ENCODE results near the gene DCC.

DNA sequence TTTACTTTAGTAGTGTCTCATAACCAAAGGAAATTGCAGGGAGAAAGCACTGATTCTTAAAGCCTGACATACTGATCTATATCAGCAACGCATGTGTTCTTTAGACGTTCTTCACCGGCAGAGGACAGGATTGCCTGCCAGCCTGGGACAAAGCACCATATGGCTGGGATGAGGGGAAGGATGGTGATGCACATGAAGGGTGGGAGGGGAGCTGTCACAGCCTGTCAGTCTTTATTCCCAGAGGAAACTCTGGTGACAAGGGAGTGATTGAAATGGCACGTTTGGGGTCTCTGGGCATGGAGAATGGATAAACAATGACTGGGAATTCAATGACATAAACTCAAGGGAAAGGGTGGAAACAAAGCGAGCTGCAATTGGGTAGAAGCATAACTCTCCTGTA, 808.1 kb downstream of the DCC start:
- TF ChIP-seq, protein P1, sequence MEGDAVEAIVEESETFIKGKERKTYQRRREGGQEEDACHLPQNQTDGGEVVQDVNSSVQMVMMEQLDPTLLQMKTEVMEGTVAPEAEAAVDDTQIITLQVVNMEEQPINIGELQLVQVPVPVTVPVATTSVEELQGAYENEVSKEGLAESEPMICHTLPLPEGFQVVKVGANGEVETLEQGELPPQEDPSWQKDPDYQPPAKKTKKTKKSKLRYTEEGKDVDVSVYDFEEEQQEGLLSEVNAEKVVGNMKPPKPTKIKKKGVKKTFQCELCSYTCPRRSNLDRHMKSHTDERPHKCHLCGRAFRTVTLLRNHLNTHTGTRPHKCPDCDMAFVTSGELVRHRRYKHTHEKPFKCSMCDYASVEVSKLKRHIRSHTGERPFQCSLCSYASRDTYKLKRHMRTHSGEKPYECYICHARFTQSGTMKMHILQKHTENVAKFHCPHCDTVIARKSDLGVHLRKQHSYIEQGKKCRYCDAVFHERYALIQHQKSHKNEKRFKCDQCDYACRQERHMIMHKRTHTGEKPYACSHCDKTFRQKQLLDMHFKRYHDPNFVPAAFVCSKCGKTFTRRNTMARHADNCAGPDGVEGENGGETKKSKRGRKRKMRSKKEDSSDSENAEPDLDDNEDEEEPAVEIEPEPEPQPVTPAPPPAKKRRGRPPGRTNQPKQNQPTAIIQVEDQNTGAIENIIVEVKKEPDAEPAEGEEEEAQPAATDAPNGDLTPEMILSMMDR (IDR thresholded peaks at IDR 0.05), result no peak
- TF ChIP-seq POLR2A (IDR thresholded peaks at IDR 0.05), result no peak

Measured in thyroid gland (tissue), 4 donors.